HepG2 (cell line): Measurements from ENCODE around the gene ZXDC. TPM values are rescaled to one million over a fixed set of nuclear protein-coding genes. Genes with fewer than 3 reads are reported as not detected.

ENCODE experiments used
- ARID4A ChIP-seq: sonication (generic); formaldehyde crosslinking; IDR thresholded peaks from 2 replicates; pipeline ENCODE4 v1.5.0; 2020; ENCODE audit warnings: mild to moderate bottlenecking, missing genetic modification reagents, borderline replicate concordance
- ASH2L ChIP-seq: fragments of 300-600, 200-600 bp; sonication (generic); IDR thresholded peaks from 2 replicates; pipeline ENCODE4 v1.7.0; 2017; ENCODE audit warnings: low read depth, mild to moderate bottlenecking, moderate library complexity, mixed read lengths, low read length; ENCODE audit not compliant: insufficient read length
- E2F2 ChIP-seq: sonication (generic); formaldehyde crosslinking; IDR thresholded peaks from 2 replicates; pipeline ENCODE4 v1.4.0; 2020; ENCODE audit warnings: missing genetic modification reagents, borderline replicate concordance
- GATAD1 ChIP-seq: IDR thresholded peaks from 2 replicates; pipeline ENCODE4 v1.6.1; 2016; ENCODE audit warnings: missing genetic modification reagents, missing compliant biosample characterization
- HNF4A ChIP-seq: sonication (generic); formaldehyde crosslinking; IDR thresholded peaks from 2 replicates; pipeline ENCODE4 v1.4.0; 2020; ENCODE audit warnings: missing genetic modification reagents
- HOXA7 ChIP-seq: sonication (generic); formaldehyde crosslinking; IDR thresholded peaks from 2 replicates; pipeline ENCODE4 v1.8.1; 2022; ENCODE audit warnings: mild to moderate bottlenecking, missing genetic modification reagents, moderate library complexity
- NFE2L1 ChIP-seq: sonication (generic); formaldehyde crosslinking; IDR thresholded peaks from 2 replicates; pipeline ENCODE4 v1.4.0; 2020; ENCODE audit warnings: missing genetic modification reagents, mild to moderate bottlenecking, borderline replicate concordance
- SYNCRIP ChIP-seq: fragments of 200-400 bp; formaldehyde crosslinking; IDR thresholded peaks from 2 replicates; pipeline ENCODE4 v1.6.1; 2018; ENCODE audit warnings: mild to moderate bottlenecking, low read depth, low read length; ENCODE audit not compliant: insufficient read depth
- TFAP4 ChIP-seq: sonication (generic); IDR thresholded peaks from 2 replicates; pipeline ENCODE4 v1.6.1; 2016; ENCODE audit warnings: low read depth, borderline replicate concordance
- WIZ ChIP-seq: sonication (generic); formaldehyde crosslinking; IDR thresholded peaks from 2 replicates; pipeline ENCODE4 v1.5.1; 2020; ENCODE audit warnings: mild to moderate bottlenecking, missing genetic modification reagents
- ZFP82 ChIP-seq: sonication (generic); formaldehyde crosslinking; IDR thresholded peaks from 2 replicates; pipeline ENCODE4 v1.5.1; 2020; ENCODE audit warnings: mild to moderate bottlenecking, missing genetic modification reagents, borderline replicate concordance
- ZNF142 ChIP-seq: sonication (generic); formaldehyde crosslinking; IDR thresholded peaks from 2 replicates; pipeline ENCODE4 v1.4.0; 2020; ENCODE audit warnings: missing genetic modification reagents
- ZNF713 ChIP-seq: sonication (generic); formaldehyde crosslinking; IDR thresholded peaks from 2 replicates; pipeline ENCODE4 v1.4.0; 2020; ENCODE audit warnings: mild to moderate bottlenecking, missing genetic modification reagents
- ZNF766 ChIP-seq: sonication (generic); formaldehyde crosslinking; IDR thresholded peaks from 2 replicates; pipeline ENCODE4 v1.5.0; 2020; ENCODE audit warnings: missing genetic modification reagents, borderline replicate concordance
- ZSCAN9 ChIP-seq: IDR thresholded peaks from 2 replicates; pipeline ENCODE4 v1.6.1; 2016; ENCODE audit warnings: borderline replicate concordance
- polyA plus RNA-seq, 8 experiments: library from polyadenylated mRNA; depleted of rRNA in 3 of 8; stranded (reverse) in 7 of 8; unstranded in 1 of 8; fragments of >200 nt; fragmentation: Illumina TruSeq in 4 of 8; extraction: Trizol in 4 of 8; gene quantifications; 2 replicates each; pipeline versions ENCODE4 v1.2.1 to v1.2.3, GENCODE V29; 2011 to 2016; ENCODE audit warnings: low read depth in 4 of 8, missing spikeins in 1 of 8, mixed read lengths in 1 of 8; ENCODE audit not compliant: insufficient read depth in 1 of 8
- total RNA-seq, 5 experiments: library from RNA; depleted of rRNA; stranded (reverse); fragments of >200 nt; fragmentation: Illumina TruSeq; extraction: Trizol; gene quantifications; 2 replicates each; pipeline ENCODE4 v1.2.3, GENCODE V29; 2016; ENCODE audit warnings: low read depth in 1 of 5

Gene ZXDC
- total and polyA plus RNA-seq, 2 of the 13 experiments (the other 11 are each of a cell fraction or from before 2014, with no cell fraction given) = 17.6 to 21.2 TPM

GRCh38 chr3:126481808-126482502 is 6.3 kb upstream of the ZXDC start (continued):
- TF ChIP-seq ARID4A (peak; percentile 50; the same call in 1 of the 2 replicates), SYNCRIP (no peak), TFAP4 (peak; percentile 66; the same call in 1 of the 2 replicates), NFE2L1 (CRISPR knock-in tag) (no peak), WIZ (CRISPR knock-in tag) (no peak), ZNF766 (CRISPR knock-in tag) (no peak), ZNF713 (CRISPR knock-in tag) (no peak), GATAD1 (CRISPR knock-in tag) (no peak), HNF4A (CRISPR knock-in tag) (peak; percentile 89), ZNF142 (CRISPR knock-in tag) (no peak), HOXA7 (CRISPR knock-in tag) (no peak), ASH2L (peak; percentile 9), E2F2 (CRISPR knock-in tag) (no peak), ZFP82 (CRISPR knock-in tag) (no peak), ZSCAN9 (no peak)
